Esophagus squamous epithelium (tissue), 4 donors: ENCODE measurements around the gene BARHL1.

Experiments used
- POLR2A ChIP-seq, 4 donors: fragments of 450-650 bp; IDR thresholded peaks; one replicate each; pipeline ENCODE4 v1.6.1; 2017; ENCODE audit warnings: antibody characterized with exemption in 4 of 4, mild to moderate bottlenecking in 4 of 4, moderate library complexity in 3 of 4
- TF ChIP-seq, protein P1 (sequence below), 6 experiments: fragments of 450-650 bp in 4 of 6; fragments of 200-600 bp in 2 of 6; sonication (generic) in 2 of 6; IDR thresholded peaks; one replicate each; pipeline ENCODE4 v1.5.1; 2016 to 2019; ENCODE audit warnings: antibody characterized with exemption in 6 of 6, mild to moderate bottlenecking in 4 of 6, moderate library complexity in 4 of 6

DNA sequence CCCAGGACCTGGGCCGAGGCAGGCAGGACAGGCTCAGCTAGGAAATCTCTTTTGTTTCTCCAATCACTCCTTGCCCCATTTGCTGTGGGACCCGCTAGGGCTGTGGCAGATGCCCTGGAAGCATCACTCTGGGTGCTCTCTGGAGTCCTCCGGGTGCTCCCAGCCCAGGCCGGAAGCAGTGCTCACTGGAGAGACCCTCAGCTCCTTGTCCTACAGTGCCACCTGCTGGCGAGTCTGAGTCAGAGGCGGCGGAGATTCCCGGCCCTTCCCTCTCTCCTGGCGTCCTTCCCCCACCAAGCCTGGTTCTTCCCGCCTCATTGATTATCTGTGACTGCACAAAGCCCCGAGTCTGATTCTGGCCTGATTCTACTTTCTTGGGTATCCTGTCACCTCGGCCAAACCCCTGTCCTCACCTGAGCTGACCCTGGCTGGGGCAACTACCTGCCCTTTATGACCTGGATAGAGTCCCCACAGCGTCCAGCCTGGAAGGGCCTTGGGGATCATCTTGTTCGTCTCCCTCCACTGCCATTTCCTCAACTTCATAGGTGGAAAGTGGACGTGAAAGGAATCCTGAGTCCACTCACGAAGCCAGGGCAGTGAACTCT is 7.3 kb upstream of the BARHL1 start:
- TF ChIP-seq, protein P1, sequence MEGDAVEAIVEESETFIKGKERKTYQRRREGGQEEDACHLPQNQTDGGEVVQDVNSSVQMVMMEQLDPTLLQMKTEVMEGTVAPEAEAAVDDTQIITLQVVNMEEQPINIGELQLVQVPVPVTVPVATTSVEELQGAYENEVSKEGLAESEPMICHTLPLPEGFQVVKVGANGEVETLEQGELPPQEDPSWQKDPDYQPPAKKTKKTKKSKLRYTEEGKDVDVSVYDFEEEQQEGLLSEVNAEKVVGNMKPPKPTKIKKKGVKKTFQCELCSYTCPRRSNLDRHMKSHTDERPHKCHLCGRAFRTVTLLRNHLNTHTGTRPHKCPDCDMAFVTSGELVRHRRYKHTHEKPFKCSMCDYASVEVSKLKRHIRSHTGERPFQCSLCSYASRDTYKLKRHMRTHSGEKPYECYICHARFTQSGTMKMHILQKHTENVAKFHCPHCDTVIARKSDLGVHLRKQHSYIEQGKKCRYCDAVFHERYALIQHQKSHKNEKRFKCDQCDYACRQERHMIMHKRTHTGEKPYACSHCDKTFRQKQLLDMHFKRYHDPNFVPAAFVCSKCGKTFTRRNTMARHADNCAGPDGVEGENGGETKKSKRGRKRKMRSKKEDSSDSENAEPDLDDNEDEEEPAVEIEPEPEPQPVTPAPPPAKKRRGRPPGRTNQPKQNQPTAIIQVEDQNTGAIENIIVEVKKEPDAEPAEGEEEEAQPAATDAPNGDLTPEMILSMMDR (IDR thresholded peaks at IDR 0.05) = peak; percentile 36 to 76 (median 63)
- TF ChIP-seq POLR2A (IDR thresholded peaks at IDR 0.05) = no peak
